LNCAP (cell line): ENCODE data around the gene SLC25A26.

Source experiments
- CTCF ChIP-seq: fragments of 450-650 bp; IDR thresholded peaks from 2 replicates; pipeline ENCODE4 v1.5.1; 2017; ENCODE audit warnings: mild to moderate bottlenecking

SLC25A26 gene

GRCh38 chr3:66206806-66207205 is 14.0 kb upstream of the SLC25A26 start:
- no peak for TF ChIP-seq CTCF

- TF ChIP-seq CTCF = no peak
These were observed 12.6 kb upstream of the SLC25A26 start for GRCh38 chr3:66208189-66208588.

- no peak for TF ChIP-seq CTCF
These were observed 10.0 kb upstream of the SLC25A26 start for GRCh38 chr3:66210687-66211295.

GRCh38 chr3:66211779-66212178 is 9.0 kb upstream of the SLC25A26 start:
- no peak for TF ChIP-seq CTCF

- no peak for TF ChIP-seq CTCF
These were observed 5.7 kb upstream of the SLC25A26 start for GRCh38 chr3:66215106-66215505.

GRCh38 chr3:66220066-66220465 is 735 bp upstream of the SLC25A26 start:
- no peak for TF ChIP-seq CTCF

GRCh38 chr3:66224220-66224619 is 3.4 kb downstream of the SLC25A26 start:
- TF ChIP-seq CTCF = no peak

- TF ChIP-seq CTCF = no peak
These were observed 6.2 kb downstream of the SLC25A26 start for GRCh38 chr3:66227051-66227450.
